K562 (cell line): Measurements from ENCODE around the gene JAG2. TPM values are rescaled to one million over a fixed set of nuclear protein-coding genes. Genes with fewer than 3 reads are reported as not detected.
A peak's percentile ranks its signal among the peaks of the same experiment; 100 is the strongest.

Experiments
- ATAC-seq: fragments of 200-7000 bp; cut with Tn5 transposase; 3 replicates; pipeline ENCODE4 v1.9.1; 2020; ENCODE audit warnings: moderate library complexity
- BruUV-seq: library from RNA; stranded (reverse); fragments of 400-500 nt; replicated peaks from 2 replicates; lab custom pipeline; 2021; lab: Mats Ljungman, UMichigan
- CTCF ChIA-PET: fragments of 300-600 bp; formaldehyde crosslinking; extraction: SDS; loops from one replicate; lab custom pipeline; 2021; ENCODE audit warnings: low intra/inter-chr PET ratio; lab: Yijun Ruan, JAX
- POLR2A ChIA-PET: fragments of 300-600, 350-650 bp; sonication (Branson Sonifier 250); formaldehyde crosslinking; extraction: SDS; loops from one replicate; lab custom pipeline; 2021; ENCODE audit warnings: antibody characterized with exemption, inconsistent platforms; lab: Yijun Ruan, JAX
- DNase-seq, 4 experiments: peaks; one replicate each; pipeline versions ENCODE4 v3.0.0 to v3.0.0-alpha.2; 2011 to 2018; ENCODE audit warnings: low spot score in 3 of 4, mixed read lengths in 3 of 4; ENCODE audit errors: extremely low read depth in 1 of 4
- FAIRE-seq: peaks from 2 replicates; lab custom pipeline; 2011; peaks lifted over from hg19 to GRCh38; lab: Jason Lieb, UNC
- H2AFZ ChIP-seq: 2 replicates; pipeline ENCODE4 v1.6.0; 2011; ENCODE audit warnings: low read depth, low read length, control low read depth, inconsistent platforms
- H3K27ac ChIP-seq: fragments of 200-600 bp; 3 replicates; pipeline ENCODE4 v1.8.0; 2011; ENCODE audit warnings: low read depth, mild to moderate bottlenecking, control low read depth, inconsistent platforms, low read length, moderate library complexity, mixed read lengths; ENCODE audit errors: extremely low read depth
- H3K27me3 ChIP-seq, 2 experiments: fragments of 300-600 bp in 1 of 2; 2 replicates in 1 of 2; 3 replicates in 1 of 2; pipeline versions ENCODE4 v1.6.0 to v1.8.0; 2011; ENCODE audit warnings: inconsistent platforms in 2 of 2, low read length in 2 of 2, mild to moderate bottlenecking in 1 of 2, mixed read lengths in 1 of 2, moderate library complexity in 1 of 2; ENCODE audit not compliant: control insufficient read depth in 2 of 2, insufficient read depth in 2 of 2
- H3K36me3 ChIP-seq: fragments of 300-600 bp; 3 replicates; pipeline ENCODE4 v1.8.0; 2011; ENCODE audit warnings: mild to moderate bottlenecking, low read length, inconsistent platforms; ENCODE audit not compliant: control insufficient read depth, insufficient read depth
- H3K4me1 ChIP-seq, 2 experiments: fragments of 200-600 bp in 1 of 2; replicated peaks in 1 of 2; 2 replicates in 1 of 2; 3 replicates in 1 of 2; pipeline versions ENCODE4 v1.5.1 to v1.8.0; 2011; ENCODE audit warnings: inconsistent platforms in 2 of 2, low read length in 2 of 2, mild to moderate bottlenecking in 1 of 2, mixed read lengths in 1 of 2, moderate library complexity in 1 of 2; ENCODE audit not compliant: control insufficient read depth in 2 of 2, insufficient read depth in 2 of 2
- H3K4me2 ChIP-seq: 2 replicates; pipeline ENCODE4 v1.6.1; 2011; ENCODE audit warnings: low read length, control low read depth, inconsistent platforms, mixed read lengths; ENCODE audit not compliant: insufficient read depth
- H3K4me3 ChIP-seq: fragments of 200-600 bp; sonication (generic), shearing (Covaris generic); 2 replicates; pipeline ENCODE4 v1.5.1; 2016; ENCODE audit warnings: control low read depth, inconsistent platforms
- H3K79me2 ChIP-seq: fragments of 200-600 bp; 3 replicates; pipeline ENCODE4 v1.8.0; 2011; ENCODE audit warnings: low read length, inconsistent platforms; ENCODE audit not compliant: control insufficient read depth, insufficient read depth
- H3K9ac ChIP-seq, 2 experiments: 2 replicates each; pipeline versions ENCODE4 v1.6.0 to v1.6.1; 2011; ENCODE audit warnings: low read depth in 2 of 2, low read length in 2 of 2, control low read depth in 1 of 2, inconsistent platforms in 1 of 2, mild to moderate bottlenecking in 1 of 2, mixed read lengths in 1 of 2; ENCODE audit not compliant: insufficient read depth in 1 of 2
- H3K9me1 ChIP-seq: one replicate; pipeline ENCODE4 v1.6.0; 2011; ENCODE audit warnings: inconsistent platforms, mild to moderate bottlenecking, low read length, moderate library complexity; ENCODE audit not compliant: control insufficient read depth, insufficient read depth
- H3K9me3 ChIP-seq: replicated peaks from 2 replicates; pipeline ENCODE4 v1.5.1; 2011; ENCODE audit warnings: low read depth, low read length, inconsistent platforms; ENCODE audit not compliant: control insufficient read depth, insufficient read depth
- H4K20me1 ChIP-seq: replicated peaks from 2 replicates; pipeline ENCODE4 v1.6.1; 2011; ENCODE audit warnings: low read length, inconsistent platforms, mixed read lengths; ENCODE audit not compliant: control insufficient read depth, insufficient read depth
- CBX8 ChIP-seq: fragments of 200-600 bp; sonication (generic); IDR thresholded peaks from 2 replicates; pipeline ENCODE4 v1.6.1; 2012; ENCODE audit warnings: borderline replicate concordance, mixed run types, low read depth, mild to moderate bottlenecking, moderate library complexity, mixed read lengths, low read length, control low read depth, inconsistent platforms; ENCODE audit not compliant: poor library complexity, severe bottlenecking; ENCODE audit errors: extremely low read depth
- CREB3 ChIP-seq: fragments of 450-650 bp; conservative IDR thresholded peaks from 2 replicates; pipeline ENCODE4 v1.6.1; 2016; ENCODE audit warnings: missing genetic modification characterization, low read depth, mild to moderate bottlenecking, missing compliant biosample characterization, moderate library complexity
- FOXK1 ChIP-seq: sonication (generic); formaldehyde crosslinking; IDR thresholded peaks from 2 replicates; pipeline ENCODE4 v1.8.0; 2022; ENCODE audit warnings: missing genetic modification reagents, mild to moderate bottlenecking, borderline replicate concordance
- GABPB1 ChIP-seq: sonication (generic); formaldehyde crosslinking; IDR thresholded peaks from 2 replicates; pipeline ENCODE4 v1.8.0; 2022; ENCODE audit warnings: mild to moderate bottlenecking, missing genetic modification reagents
- PRMT5 ChIP-seq: sonication (generic); formaldehyde crosslinking; IDR thresholded peaks from 2 replicates; pipeline ENCODE4 v1.5.0; 2020; ENCODE audit warnings: missing genetic modification reagents
- SRSF3 ChIP-seq: fragments of 200-400 bp; formaldehyde crosslinking; IDR thresholded peaks from 2 replicates; pipeline ENCODE4 v1.6.1; 2016; ENCODE audit warnings: mild to moderate bottlenecking, low read length, moderate library complexity; ENCODE audit not compliant: insufficient read depth
- TRIM24 ChIP-seq, 2 experiments: fragments of 450-650 bp; IDR thresholded peaks; 2 replicates each; pipeline ENCODE4 v1.6.1; 2016
- USF1 ChIP-seq: sonication (generic); formaldehyde crosslinking; IDR thresholded peaks from 2 replicates; pipeline ENCODE4 v1.9.0; 2022; ENCODE audit warnings: mild to moderate bottlenecking, missing genetic modification reagents
- ZNF740 ChIP-seq, 3 experiments: fragments of 200-800 bp in 1 of 3; sonication (Bioruptor generic) in 1 of 3; sonication (generic) in 1 of 3; formaldehyde crosslinking in 1 of 3; IDR thresholded peaks; 2 replicates each; pipeline versions ENCODE4 v1.6.1 to v1.8.0; 2016 to 2022; ENCODE audit warnings: mild to moderate bottlenecking in 2 of 3, missing compliant biosample characterization in 2 of 3, missing genetic modification characterization in 2 of 3, missing genetic modification reagents in 1 of 3
- WGBS: fragments of 100-300 bp; shearing (Covaris generic); methylation state at CpG from one replicate; pipeline ENCODE4 v1.1.6; 2016; ENCODE audit warnings: low coverage, mixed read lengths; ENCODE audit not compliant: insufficient coverage; ENCODE audit errors: missing lambda C conversion rate; 5-methylcytosine and 5-hydroxymethylcytosine counted together
- in situ Hi-C: fragments of 300-500 bp; cut with MboI; formaldehyde crosslinking; loops from 4 replicates; pipeline ENCODE4 v1.15.0; 2018; ENCODE audit warnings: inconsistent platforms, mixed read lengths
- intact Hi-C: fragments of 100-400 bp; cut with micrococcal nuclease; formaldehyde crosslinking; loops from 2 replicates; pipeline ENCODE4 v1.14.2; 2022
- polyA plus RNA-seq, 8 experiments: library from polyadenylated mRNA; depleted of rRNA in 4 of 8; stranded (reverse) in 5 of 8; unstranded in 3 of 8; fragments of >200 nt; fragmentation: Nextera tagmentation in 2 of 8; fragmentation: Illumina TruSeq in 1 of 8; extraction: Ambion mirVana in 2 of 8; extraction: Trizol in 1 of 8; gene quantifications; 2 replicates each; pipeline versions ENCODE4 v1.2.1 to v1.2.3, GENCODE V29; 2011 to 2014; ENCODE audit warnings: inconsistent platforms in 1 of 8, missing spikeins in 1 of 8
- total RNA-seq, 7 experiments: library from RNA; depleted of rRNA in 6 of 7; stranded (reverse); fragments of >200 nt in 6 of 7; fragmentation: Illumina TruSeq in 2 of 7; extraction: Trizol in 2 of 7; gene quantifications; 2 replicates each; pipeline versions ENCODE4 v1.2.1 to v1.2.3, GENCODE V29; 2011 to 2021; ENCODE audit warnings: low replicate concordance in 1 of 7
- TF ChIP-seq, protein P1 (sequence below): fragments of 450-650 bp; formaldehyde crosslinking; IDR thresholded peaks from 2 replicates; pipeline ENCODE4 v1.4.0; 2022; ENCODE audit warnings: missing genetic modification characterization
- TF ChIP-seq, protein P2 (sequence below), 2 experiments: fragments of 450-650 bp; conservative IDR thresholded peaks; 2 replicates each; pipeline ENCODE4 v1.6.1; 2017; ENCODE audit warnings: mild to moderate bottlenecking in 2 of 2, moderate library complexity in 2 of 2

JAG2 gene
- total and polyA plus RNA-seq, 9 of the 15 experiments (the other 6 are each of a cell fraction or from before 2014, with no cell fraction given), result 0.25 to 48.4 (median 8.6) TPM

GRCh38 chr14:105198588-105198987, 30.0 kb upstream of the JAG2 start (continued):
- TF ChIP-seq, protein P1, sequence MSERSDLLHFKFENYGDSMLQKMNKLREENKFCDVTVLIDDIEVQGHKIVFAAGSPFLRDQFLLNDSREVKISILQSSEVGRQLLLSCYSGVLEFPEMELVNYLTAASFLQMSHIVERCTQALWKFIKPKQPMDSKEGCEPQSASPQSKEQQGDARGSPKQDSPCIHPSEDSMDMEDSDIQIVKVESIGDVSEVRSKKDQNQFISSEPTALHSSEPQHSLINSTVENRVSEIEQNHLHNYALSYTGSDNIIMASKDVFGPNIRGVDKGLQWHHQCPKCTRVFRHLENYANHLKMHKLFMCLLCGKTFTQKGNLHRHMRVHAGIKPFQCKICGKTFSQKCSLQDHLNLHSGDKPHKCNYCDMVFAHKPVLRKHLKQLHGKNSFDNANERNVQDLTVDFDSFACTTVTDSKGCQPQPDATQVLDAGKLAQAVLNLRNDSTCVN (CRISPR knock-in tag), result no peak
- TF ChIP-seq CBX8 (no peak), GABPB1 (CRISPR knock-in tag) (no peak)

DNA sequence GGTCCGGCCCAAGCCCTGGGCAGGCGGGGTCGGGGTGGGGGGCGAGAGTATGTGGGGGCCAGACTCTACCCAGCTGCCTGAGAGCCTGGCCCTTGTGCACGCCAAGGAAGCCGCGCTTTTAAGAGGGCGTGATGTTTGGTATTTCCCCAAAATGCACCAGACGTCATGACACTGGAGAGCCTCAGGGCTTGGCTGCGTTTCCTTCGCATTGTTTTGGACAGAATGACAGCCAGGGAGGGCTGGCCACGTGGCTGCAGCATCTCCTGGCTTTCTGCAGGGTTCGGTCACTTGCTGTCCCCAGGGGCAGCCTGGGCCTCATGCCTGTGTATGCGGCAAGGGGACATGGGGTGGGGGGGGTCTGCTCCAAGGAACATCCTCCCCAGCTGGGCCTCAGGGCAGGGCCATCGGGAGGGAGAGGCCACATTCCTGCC, 28.6 kb upstream of the JAG2 start:
- intact Hi-C loops, result no loop called here
- Histone ChIP-seq H3K9ac (no peak overlapping the region), H3K9me3 (no peaks in the 10 kb centered on the region), H3K79me2 (no peaks in the 10 kb centered on the region), H2AFZ (no peak overlapping the region), H3K27ac (no peak overlapping the region), H3K4me3 (no peak overlapping the region), H3K4me2 (no peak overlapping the region), H3K36me3 (no peaks in the 10 kb centered on the region), H3K4me1 (peaks cover 6 to 77% of the 10 kb centered on the region in 2 experiments; a peak in 3 of 5 replicates), H4K20me1 (no peaks in the 10 kb centered on the region), H3K27me3 (peaks cover 0 to 12% of the 10 kb centered on the region in 2 experiments; a peak in 2 of 5 replicates), H3K9me1 (no peaks in the 10 kb centered on the region)
- FAIRE-seq (no peak), ATAC-seq (peak; percentile 11; the same call in 1 of the 3 replicates), DNase-seq (peak in 1 of 4 experiments; percentile 34)
- ChIA-PET POLR2A (interaction anchor here (0.5 kb wide), 1 partner anchor 88 kb away, joined by 3 read pairs; no protein-coding TSS in a partner anchor), CTCF (no interaction called here)
- WGBS, result 11% methylated on average over 5 of the region's 15 CpGs
- no TSS peak for BruUV-seq
- in situ Hi-C loops, result no loop called here
- 0 out of 2 replicates have a peak, but pooled peaks have one; percentile 40 for TF ChIP-seq ZNF740 (CRISPR knock-in tag; IDR thresholded peaks at IDR 0.05)
- no peak for TF ChIP-seq ZNF740 (tag; IDR thresholded peaks at IDR 0.05)
- TF ChIP-seq CREB3 (tag), result no peak
- TF ChIP-seq SRSF3, result no peak
- TF ChIP-seq TRIM24 (IDR thresholded peaks at IDR 0.05), result no peak
- TF ChIP-seq, protein P2, sequence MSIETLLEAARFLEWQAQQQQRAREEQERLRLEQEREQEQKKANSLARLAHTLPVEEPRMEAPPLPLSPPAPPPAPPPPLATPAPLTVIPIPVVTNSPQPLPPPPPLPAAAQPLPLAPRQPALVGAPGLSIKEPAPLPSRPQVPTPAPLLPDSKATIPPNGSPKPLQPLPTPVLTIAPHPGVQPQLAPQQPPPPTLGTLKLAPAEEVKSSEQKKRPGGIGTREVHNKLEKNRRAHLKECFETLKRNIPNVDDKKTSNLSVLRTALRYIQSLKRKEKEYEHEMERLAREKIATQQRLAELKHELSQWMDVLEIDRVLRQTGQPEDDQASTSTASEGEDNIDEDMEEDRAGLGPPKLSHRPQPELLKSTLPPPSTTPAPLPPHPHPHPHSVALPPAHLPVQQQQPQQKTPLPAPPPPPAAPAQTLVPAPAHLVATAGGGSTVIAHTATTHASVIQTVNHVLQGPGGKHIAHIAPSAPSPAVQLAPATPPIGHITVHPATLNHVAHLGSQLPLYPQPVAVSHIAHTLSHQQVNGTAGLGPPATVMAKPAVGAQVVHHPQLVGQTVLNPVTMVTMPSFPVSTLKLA (conservative IDR thresholded peaks at IDR 0.05), result peak; percentile 41 to 48
- no peak for TF ChIP-seq FOXK1
- no peak for TF ChIP-seq PRMT5
- TF ChIP-seq USF1 (CRISPR knock-in tag), result peak; percentile 43; the same call in 1 of the 2 replicates
